ENCODE data around the gene FAM20A. TPM values are rescaled to one million over a fixed set of nuclear protein-coding genes. Genes with fewer than 3 reads are reported as not detected.

FAM20A gene
- total and polyA plus RNA-seq, 2 donors (not counting 1 experiment from before 2014, with no cell fraction given): not detected

DNA sequence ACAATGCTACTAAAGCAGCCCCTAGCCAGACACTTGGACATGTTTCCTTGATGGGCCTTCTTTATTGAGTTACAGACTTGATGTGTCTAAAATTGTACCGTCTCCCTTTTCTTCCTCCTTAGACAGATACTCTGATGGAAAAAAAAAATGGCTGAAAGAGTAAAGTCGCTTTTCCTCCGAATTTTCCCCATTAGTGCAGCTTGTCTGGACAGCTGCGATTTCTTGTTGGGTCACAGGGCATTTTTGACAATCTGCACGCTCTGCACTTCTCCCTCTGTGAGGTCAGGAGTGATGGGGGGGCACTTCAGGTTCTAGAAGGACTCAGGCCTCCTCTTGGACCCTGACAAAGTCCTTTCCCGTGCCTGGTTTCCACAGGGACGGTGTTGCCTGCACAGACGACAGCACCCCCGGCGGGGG lies 89.9 kb downstream of the FAM20A start:
- 0% methylated on average over 7 of the region's 10 CpGs for WGBS (ENCODE audit: insufficient coverage)
- Histone ChIP-seq H3K27ac (ENCODE audit: low read length in 2 of 2) (peak overlapping the region; percentile 99), H3K27me3 (replicated peaks in 1 of 4; ENCODE audit: control extremely low read depth in 1 of 4, control insufficient read depth in 3 of 4, insufficient read depth in 4 of 4, low read length in 3 of 4) (no peaks in the 10 kb centered on the region), H3K4me2 (replicated peaks; ENCODE audit: low read depth, low read length, poor library complexity, severe bottlenecking) (peak overlapping the region; percentile 95), H3K4me1 (ENCODE audit: control insufficient read depth in 2 of 2, insufficient read depth in 2 of 2, low read length in 2 of 2) (peaks cover 25 to 28% of the 10 kb centered on the region in 2 donors), H3K4me3 (ENCODE audit: control extremely low read depth in 1 of 5, extremely low read depth in 1 of 5, insufficient read depth in 1 of 5, low read depth in 2 of 5, low read length in 4 of 5) (peak overlapping the region; percentile 56 to 99 (median 85)), H2AFZ (ENCODE audit: insufficient read depth, low read depth, low read length, poor library complexity, severe bottlenecking) (peak overlapping the region; percentile 85), H3K9me3 (ENCODE audit: control extremely low read depth in 1 of 3, control insufficient read depth in 2 of 3, insufficient read depth in 1 of 3, low read length in 2 of 3) (no peaks in the 10 kb centered on the region), H3K36me3 (replicated peaks in 1 of 2; ENCODE audit: control extremely low read depth in 1 of 2, control insufficient read depth in 1 of 2, extremely low read depth in 1 of 2, insufficient read depth in 2 of 2, low read length in 1 of 2) (peaks cover 0 to 14% of the 10 kb centered on the region in 2 experiments), H3K9ac (ENCODE audit: low read length) (peak overlapping the region; percentile 100), H3K79me2 (ENCODE audit: control insufficient read depth, insufficient read depth, low read length) (peaks cover 46% of the 10 kb centered on the region), H4K20me1 (ENCODE audit: control insufficient read depth, insufficient read depth, low read length, poor library complexity, severe bottlenecking) (peaks cover 11% of the 10 kb centered on the region)
- CTCF ChIA-PET: interaction anchor here (0.7 to 2.8 kb wide), 7 partner anchors 9 to 1029 kb away, joined by 3 to 26 read pairs (median 4); no protein-coding TSS in a partner anchor
- Mint-ChIP-seq H3K4me1 (peaks cover 37% of the 10 kb centered on the region), H3K4me3 (peak overlapping the region; percentile 90), H3K9me3 (ENCODE audit: insufficient read depth) (no peaks in the 10 kb centered on the region), H3K27me3 (no peaks in the 10 kb centered on the region), H3K27ac (peak overlapping the region; percentile 90)
- no peak for TF ChIP-seq EZH2 (IDR thresholded peaks at IDR 0.05; ENCODE audit: borderline replicate concordance, insufficient read depth, low read depth, low read length, poor library complexity, severe bottlenecking)
- TF ChIP-seq, protein P1, sequence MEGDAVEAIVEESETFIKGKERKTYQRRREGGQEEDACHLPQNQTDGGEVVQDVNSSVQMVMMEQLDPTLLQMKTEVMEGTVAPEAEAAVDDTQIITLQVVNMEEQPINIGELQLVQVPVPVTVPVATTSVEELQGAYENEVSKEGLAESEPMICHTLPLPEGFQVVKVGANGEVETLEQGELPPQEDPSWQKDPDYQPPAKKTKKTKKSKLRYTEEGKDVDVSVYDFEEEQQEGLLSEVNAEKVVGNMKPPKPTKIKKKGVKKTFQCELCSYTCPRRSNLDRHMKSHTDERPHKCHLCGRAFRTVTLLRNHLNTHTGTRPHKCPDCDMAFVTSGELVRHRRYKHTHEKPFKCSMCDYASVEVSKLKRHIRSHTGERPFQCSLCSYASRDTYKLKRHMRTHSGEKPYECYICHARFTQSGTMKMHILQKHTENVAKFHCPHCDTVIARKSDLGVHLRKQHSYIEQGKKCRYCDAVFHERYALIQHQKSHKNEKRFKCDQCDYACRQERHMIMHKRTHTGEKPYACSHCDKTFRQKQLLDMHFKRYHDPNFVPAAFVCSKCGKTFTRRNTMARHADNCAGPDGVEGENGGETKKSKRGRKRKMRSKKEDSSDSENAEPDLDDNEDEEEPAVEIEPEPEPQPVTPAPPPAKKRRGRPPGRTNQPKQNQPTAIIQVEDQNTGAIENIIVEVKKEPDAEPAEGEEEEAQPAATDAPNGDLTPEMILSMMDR (IDR thresholded peaks at IDR 0.05): no peak
- intact Hi-C loops (cut with micrococcal nuclease): loop anchor here (1.0 to 5.0 kb wide), 5 partner anchors 13 to 816 kb away; partner anchors contain the start of genes ABCA5, BPTF and KPNA2
- POLR2A ChIA-PET: interaction anchor here (2.6 kb wide), 1 partner anchor 13 kb away, joined by 17 read pairs; no protein-coding TSS in a partner anchor
- ATAC-seq (ENCODE audit: low read depth): no peak
- no peak for DNase-seq

Data from B cell (primary cell).